ENCODE data around the gene LSR.
A peak's percentile ranks its signal among the peaks of the same experiment; 100 is the strongest.

LSR gene

DNA sequence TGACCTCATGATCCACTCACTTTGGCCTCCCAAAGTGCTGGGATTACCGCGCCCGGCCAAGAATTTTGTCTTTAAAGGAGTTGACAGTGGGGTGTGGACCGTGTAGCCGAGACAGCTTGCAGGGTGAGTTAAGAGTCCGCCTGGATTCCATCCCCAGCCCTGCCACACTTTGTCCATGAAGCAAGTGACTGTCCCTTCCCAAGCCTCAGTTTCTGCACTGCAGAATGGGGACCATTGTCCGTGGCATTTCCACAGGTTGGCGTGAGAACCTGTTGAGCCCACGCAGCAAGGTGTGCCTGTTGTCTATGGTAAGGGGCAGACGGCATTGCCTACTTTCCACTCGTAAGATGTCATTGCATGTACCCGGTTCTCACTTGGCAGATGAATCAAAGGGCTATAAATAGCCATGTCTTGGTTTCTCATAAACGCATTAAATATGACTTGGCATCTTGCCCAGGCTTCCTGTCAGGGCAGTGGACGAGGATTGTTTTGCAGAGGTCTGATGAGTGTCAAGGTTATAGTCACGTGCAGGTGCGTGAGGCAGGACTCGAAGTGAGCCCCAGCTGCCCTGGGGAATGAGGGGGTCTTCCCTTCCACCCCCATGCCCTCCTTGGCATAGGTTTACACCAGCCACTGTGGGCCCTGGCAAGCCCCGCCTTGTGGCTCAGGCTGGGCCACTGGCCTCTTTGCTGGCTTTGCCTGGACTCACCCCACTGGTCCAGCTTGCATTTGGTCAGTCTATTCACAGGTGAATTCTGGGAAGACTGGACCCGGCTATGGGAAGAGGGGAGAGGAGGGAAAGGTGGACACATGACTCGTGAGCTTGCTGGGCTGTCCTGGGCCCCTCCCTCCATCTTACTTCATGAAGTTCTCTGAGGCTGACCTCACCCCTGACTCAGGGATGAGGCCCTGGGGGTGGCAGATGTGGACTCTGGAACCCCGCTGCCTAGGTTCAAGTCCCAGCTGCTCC lies 34.9 kb upstream of the LSR start (continued):
- TF ChIP-seq ZNF391 (tag by site-specific recombination; IDR thresholded peaks at IDR 0.05; ENCODE audit: borderline replicate concordance, low read depth) (no peak), RBAK (tag by site-specific recombination; IDR thresholded peaks at IDR 0.05) (peak; percentile 47; the same call in 1 of the 2 replicates), ZNF404 (tag by site-specific recombination; IDR thresholded peaks at IDR 0.05) (no peak), ZNF558 (tag by site-specific recombination; IDR thresholded peaks at IDR 0.05) (peak; percentile 59), ZNF121 (tag by site-specific recombination; IDR thresholded peaks at IDR 0.05) (no peak), ZNF433 (tag by site-specific recombination; IDR thresholded peaks at IDR 0.05; ENCODE audit: low read depth) (no peak), ZNF658 (tag by site-specific recombination; IDR thresholded peaks at IDR 0.05) (no peak), ZNF830 (tag by site-specific recombination; IDR thresholded peaks at IDR 0.05; ENCODE audit: low read depth) (no peak), KLF7 (tag by site-specific recombination; IDR thresholded peaks at IDR 0.05; ENCODE audit: borderline replicate concordance) (peak; percentile 20), ZNF146 (tag by site-specific recombination; IDR thresholded peaks at IDR 0.05) (no peak; the same call in 1 of the 2 replicates), OVOL3 (tag by site-specific recombination; IDR thresholded peaks at IDR 0.05) (no peak), GLI2 (tag by site-specific recombination; IDR thresholded peaks at IDR 0.05; ENCODE audit: borderline replicate concordance, low read depth) (no peak; the same call in 1 of the 2 replicates), ZNF248 (tag by site-specific recombination; IDR thresholded peaks at IDR 0.05) (no peak), KLF9 (tag by site-specific recombination; IDR thresholded peaks at IDR 0.05; ENCODE audit: low read depth) (no peak), ZNF600 (tag by site-specific recombination; IDR thresholded peaks at IDR 0.05) (peak; percentile 81; the same call in 1 of the 2 replicates)
- TF ChIP-seq, protein P1, sequence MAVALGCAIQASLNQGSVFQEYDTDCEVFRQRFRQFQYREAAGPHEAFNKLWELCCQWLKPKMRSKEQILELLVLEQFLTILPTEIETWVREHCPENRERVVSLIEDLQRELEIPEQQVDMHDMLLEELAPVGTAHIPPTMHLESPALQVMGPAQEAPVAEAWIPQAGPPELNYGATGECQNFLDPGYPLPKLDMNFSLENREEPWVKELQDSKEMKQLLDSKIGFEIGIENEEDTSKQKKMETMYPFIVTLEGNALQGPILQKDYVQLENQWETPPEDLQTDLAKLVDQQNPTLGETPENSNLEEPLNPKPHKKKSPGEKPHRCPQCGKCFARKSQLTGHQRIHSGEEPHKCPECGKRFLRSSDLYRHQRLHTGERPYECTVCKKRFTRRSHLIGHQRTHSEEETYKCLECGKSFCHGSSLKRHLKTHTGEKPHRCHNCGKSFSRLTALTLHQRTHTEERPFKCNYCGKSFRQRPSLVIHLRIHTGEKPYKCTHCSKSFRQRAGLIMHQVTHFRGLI (tag by site-specific recombination; IDR thresholded peaks at IDR 0.05) = peak; percentile 67; the same call in 1 of the 2 replicates
- TF ChIP-seq, protein P2, sequence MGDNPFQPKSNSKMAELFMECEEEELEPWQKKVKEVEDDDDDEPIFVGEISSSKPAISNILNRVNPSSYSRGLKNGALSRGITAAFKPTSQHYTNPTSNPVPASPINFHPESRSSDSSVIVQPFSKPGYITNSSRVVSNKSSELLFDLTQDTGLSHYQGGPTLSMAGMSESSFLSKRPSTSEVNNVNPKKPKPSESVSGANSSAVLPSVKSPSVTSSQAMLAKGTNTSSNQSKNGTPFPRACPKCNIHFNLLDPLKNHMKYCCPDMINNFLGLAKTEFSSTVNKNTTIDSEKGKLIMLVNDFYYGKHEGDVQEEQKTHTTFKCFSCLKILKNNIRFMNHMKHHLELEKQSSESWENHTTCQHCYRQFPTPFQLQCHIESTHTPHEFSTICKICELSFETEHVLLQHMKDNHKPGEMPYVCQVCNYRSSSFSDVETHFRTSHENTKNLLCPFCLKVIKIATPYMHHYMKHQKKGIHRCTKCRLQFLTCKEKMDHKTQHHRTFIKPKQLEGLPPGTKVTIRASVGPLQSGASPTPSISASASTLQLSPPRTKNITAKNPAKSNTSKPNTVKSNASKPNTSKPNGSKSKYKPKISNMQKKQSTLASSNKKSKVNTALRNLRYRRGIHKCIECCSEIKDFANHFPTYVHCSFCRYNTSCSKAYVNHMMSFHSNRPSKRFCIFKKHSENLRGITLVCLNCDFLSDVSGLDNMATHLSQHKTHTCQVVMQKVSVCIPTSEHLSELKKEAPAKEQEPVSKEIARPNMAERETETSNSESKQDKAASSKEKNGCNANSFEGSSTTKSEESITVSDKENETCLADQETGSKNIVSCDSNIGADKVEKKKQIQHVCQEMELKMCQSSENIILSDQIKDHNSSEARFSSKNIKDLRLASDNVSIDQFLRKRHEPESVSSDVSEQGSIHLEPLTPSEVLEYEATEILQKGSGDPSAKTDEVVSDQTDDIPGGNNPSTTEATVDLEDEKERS (tag by site-specific recombination; IDR thresholded peaks at IDR 0.05) = no peak
- TF ChIP-seq, protein P3, sequence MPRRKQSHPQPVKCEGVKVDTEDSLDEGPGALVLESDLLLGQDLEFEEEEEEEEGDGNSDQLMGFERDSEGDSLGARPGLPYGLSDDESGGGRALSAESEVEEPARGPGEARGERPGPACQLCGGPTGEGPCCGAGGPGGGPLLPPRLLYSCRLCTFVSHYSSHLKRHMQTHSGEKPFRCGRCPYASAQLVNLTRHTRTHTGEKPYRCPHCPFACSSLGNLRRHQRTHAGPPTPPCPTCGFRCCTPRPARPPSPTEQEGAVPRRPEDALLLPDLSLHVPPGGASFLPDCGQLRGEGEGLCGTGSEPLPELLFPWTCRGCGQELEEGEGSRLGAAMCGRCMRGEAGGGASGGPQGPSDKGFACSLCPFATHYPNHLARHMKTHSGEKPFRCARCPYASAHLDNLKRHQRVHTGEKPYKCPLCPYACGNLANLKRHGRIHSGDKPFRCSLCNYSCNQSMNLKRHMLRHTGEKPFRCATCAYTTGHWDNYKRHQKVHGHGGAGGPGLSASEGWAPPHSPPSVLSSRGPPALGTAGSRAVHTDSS (tag by site-specific recombination; IDR thresholded peaks at IDR 0.05) = no peak
- TF ChIP-seq, protein P4, sequence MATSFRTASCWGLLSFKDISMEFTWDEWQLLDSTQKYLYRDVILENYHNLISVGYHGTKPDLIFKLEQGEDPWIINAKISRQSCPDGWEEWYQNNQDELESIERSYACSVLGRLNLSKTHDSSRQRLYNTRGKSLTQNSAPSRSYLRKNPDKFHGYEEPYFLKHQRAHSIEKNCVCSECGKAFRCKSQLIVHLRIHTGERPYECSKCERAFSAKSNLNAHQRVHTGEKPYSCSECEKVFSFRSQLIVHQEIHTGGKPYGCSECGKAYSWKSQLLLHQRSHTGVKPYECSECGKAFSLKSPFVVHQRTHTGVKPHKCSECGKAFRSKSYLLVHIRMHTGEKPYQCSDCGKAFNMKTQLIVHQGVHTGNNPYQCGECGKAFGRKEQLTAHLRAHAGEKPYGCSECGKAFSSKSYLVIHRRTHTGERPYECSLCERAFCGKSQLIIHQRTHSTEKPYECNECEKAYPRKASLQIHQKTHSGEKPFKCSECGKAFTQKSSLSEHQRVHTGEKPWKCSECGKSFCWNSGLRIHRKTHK (tag by site-specific recombination; IDR thresholded peaks at IDR 0.05) = no peak
- TF ChIP-seq, protein P5, sequence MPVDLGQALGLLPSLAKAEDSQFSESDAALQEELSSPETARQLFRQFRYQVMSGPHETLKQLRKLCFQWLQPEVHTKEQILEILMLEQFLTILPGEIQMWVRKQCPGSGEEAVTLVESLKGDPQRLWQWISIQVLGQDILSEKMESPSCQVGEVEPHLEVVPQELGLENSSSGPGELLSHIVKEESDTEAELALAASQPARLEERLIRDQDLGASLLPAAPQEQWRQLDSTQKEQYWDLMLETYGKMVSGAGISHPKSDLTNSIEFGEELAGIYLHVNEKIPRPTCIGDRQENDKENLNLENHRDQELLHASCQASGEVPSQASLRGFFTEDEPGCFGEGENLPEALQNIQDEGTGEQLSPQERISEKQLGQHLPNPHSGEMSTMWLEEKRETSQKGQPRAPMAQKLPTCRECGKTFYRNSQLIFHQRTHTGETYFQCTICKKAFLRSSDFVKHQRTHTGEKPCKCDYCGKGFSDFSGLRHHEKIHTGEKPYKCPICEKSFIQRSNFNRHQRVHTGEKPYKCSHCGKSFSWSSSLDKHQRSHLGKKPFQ (tag by site-specific recombination; IDR thresholded peaks at IDR 0.05) = peak; percentile 98
- TF ChIP-seq, protein P6, sequence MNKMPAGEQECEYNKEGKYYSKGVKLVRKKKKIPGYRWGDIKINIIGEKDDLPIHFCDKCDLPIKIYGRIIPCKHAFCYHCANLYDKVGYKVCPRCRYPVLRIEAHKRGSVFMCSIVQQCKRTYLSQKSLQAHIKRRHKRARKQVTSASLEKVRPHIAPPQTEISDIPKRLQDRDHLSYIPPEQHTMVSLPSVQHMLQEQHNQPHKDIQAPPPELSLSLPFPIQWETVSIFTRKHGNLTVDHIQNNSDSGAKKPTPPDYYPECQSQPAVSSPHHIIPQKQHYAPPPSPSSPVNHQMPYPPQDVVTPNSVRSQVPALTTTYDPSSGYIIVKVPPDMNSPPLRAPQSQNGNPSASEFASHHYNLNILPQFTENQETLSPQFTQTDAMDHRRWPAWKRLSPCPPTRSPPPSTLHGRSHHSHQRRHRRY (tag by site-specific recombination; IDR thresholded peaks at IDR 0.05) = 0 out of 2 replicates have a peak, but pooled peaks have one; percentile 42
- TF ChIP-seq, protein P7, sequence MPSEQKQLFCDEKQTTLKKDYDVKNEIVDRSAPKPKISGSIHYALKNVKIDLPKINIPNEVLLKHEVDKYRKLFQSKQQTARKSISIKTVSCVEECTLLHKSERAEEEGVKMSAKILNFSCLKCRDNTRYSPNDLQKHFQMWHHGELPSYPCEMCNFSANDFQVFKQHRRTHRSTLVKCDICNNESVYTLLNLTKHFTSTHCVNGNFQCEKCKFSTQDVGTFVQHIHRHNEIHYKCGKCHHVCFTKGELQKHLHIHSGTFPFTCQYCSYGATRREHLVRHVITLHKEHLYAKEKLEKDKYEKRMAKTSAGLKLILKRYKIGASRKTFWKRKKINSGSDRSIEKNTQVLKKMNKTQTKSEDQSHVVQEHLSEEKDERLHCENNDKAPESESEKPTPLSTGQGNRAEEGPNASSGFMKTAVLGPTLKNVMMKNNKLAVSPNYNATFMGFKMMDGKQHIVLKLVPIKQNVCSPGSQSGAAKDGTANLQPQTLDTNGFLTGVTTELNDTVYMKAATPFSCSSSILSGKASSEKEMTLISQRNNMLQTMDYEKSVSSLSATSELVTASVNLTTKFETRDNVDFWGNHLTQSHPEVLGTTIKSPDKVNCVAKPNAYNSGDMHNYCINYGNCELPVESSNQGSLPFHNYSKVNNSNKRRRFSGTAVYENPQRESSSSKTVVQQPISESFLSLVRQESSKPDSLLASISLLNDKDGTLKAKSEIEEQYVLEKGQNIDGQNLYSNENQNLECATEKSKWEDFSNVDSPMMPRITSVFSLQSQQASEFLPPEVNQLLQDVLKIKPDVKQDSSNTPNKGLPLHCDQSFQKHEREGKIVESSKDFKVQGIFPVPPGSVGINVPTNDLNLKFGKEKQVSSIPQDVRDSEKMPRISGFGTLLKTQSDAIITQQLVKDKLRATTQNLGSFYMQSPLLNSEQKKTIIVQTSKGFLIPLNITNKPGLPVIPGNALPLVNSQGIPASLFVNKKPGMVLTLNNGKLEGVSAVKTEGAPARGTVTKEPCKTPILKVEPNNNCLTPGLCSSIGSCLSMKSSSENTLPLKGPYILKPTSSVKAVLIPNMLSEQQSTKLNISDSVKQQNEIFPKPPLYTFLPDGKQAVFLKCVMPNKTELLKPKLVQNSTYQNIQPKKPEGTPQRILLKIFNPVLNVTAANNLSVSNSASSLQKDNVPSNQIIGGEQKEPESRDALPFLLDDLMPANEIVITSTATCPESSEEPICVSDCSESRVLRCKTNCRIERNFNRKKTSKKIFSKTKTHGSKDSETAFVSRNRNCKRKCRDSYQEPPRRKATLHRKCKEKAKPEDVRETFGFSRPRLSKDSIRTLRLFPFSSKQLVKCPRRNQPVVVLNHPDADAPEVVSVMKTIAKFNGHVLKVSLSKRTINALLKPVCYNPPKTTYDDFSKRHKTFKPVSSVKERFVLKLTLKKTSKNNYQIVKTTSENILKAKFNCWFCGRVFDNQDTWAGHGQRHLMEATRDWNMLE (tag by site-specific recombination; conservative IDR thresholded peaks at IDR 0.05; ENCODE audit: low read depth) = 0 out of 2 replicates have a peak, but pooled peaks have one; percentile 6
